HCT116 (cell line): ENCODE results near the gene SLC25A44.

ENCODE experiments used
- ATF3 ChIP-seq: IDR thresholded peaks from 2 replicates; pipeline ENCODE4 v1.6.1; 2012
- CEBPB ChIP-seq: IDR thresholded peaks from 2 replicates; pipeline ENCODE4 v1.6.1; 2012; ENCODE audit warnings: low read depth
- EZH2 ChIP-seq: fragments of 200-600 bp; sonication (generic); IDR thresholded peaks from 2 replicates; pipeline ENCODE4 v1.6.1; 2017; ENCODE audit warnings: antibody characterized with exemption, mixed run types
- POLR2A ChIP-seq: IDR thresholded peaks from 2 replicates; pipeline ENCODE4 v1.7.0; 2011; ENCODE audit warnings: borderline replicate concordance; ENCODE audit not compliant: insufficient read depth, insufficient read length; ENCODE audit errors: extremely low read depth
- TCF7L2 ChIP-seq: IDR thresholded peaks from 2 replicates; pipeline ENCODE4 v1.7.0; 2011; ENCODE audit warnings: borderline replicate concordance, inconsistent platforms; ENCODE audit not compliant: insufficient read depth, insufficient read length; ENCODE audit errors: extremely low read depth
- YY1 ChIP-seq: IDR thresholded peaks from 2 replicates; pipeline ENCODE4 v1.6.1; 2011; ENCODE audit warnings: low read length, low read depth, moderate library complexity, mild to moderate bottlenecking; ENCODE audit not compliant: insufficient replicate concordance; ENCODE audit errors: extremely low read depth
- TF ChIP-seq, protein P1 (sequence below), 3 experiments: fragments of 200-600 bp in 1 of 3; sonication (generic) in 1 of 3; IDR thresholded peaks in 2 of 3; conservative IDR thresholded peaks in 1 of 3; 2 replicates each; pipeline ENCODE4 v1.5.1; 2012 to 2017; ENCODE audit warnings: low read depth in 2 of 3, low read length in 2 of 3, antibody characterized with exemption in 1 of 3, borderline replicate concordance in 1 of 3, control low read depth in 1 of 3, mild to moderate bottlenecking in 1 of 3, mixed read lengths in 1 of 3, mixed run types in 1 of 3, moderate library complexity in 1 of 3; ENCODE audit not compliant: insufficient read depth in 1 of 3

DNA sequence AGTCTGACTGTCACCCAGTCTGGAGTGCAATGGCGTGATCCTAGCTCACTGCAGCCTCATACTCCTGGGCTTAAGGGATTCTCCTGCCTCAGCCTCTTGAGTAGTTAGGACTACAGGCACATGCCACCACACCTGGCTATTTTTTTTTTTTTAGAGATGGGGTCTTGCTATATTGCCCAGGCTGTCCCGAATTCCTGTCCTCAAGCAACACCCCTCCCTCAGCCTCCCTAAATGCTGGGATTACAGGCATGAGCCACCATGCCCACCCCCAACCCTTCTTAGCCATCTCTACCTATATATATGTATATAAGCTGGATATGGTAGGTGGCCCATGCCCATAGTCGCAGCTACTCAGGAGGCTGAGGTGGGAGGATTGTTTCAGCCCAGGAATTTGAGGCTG, 13.4 kb upstream of the SLC25A44 start:
- no peak for TF ChIP-seq EZH2
- TF ChIP-seq TCF7L2: no peak
- TF ChIP-seq, protein P1, sequence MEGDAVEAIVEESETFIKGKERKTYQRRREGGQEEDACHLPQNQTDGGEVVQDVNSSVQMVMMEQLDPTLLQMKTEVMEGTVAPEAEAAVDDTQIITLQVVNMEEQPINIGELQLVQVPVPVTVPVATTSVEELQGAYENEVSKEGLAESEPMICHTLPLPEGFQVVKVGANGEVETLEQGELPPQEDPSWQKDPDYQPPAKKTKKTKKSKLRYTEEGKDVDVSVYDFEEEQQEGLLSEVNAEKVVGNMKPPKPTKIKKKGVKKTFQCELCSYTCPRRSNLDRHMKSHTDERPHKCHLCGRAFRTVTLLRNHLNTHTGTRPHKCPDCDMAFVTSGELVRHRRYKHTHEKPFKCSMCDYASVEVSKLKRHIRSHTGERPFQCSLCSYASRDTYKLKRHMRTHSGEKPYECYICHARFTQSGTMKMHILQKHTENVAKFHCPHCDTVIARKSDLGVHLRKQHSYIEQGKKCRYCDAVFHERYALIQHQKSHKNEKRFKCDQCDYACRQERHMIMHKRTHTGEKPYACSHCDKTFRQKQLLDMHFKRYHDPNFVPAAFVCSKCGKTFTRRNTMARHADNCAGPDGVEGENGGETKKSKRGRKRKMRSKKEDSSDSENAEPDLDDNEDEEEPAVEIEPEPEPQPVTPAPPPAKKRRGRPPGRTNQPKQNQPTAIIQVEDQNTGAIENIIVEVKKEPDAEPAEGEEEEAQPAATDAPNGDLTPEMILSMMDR (IDR thresholded peaks at IDR 0.05 in 2 of 3, conservative IDR thresholded peaks at IDR 0.05 in 1 of 3; ENCODE audit: borderline replicate concordance in 1 of 3, insufficient read depth in 1 of 3, low read depth in 2 of 3, low read length in 2 of 3): no peak
- no peak for TF ChIP-seq POLR2A
- TF ChIP-seq YY1: no peak
- no peak for TF ChIP-seq ATF3
- TF ChIP-seq CEBPB: no peak
